Right renal cortex interstitium (tissue), 3 donors: ENCODE measurements around the gene RGL1. TPM values are rescaled to one million over a fixed set of nuclear protein-coding genes. Genes with fewer than 3 reads are reported as not detected.

Experiments
- DNase-seq, 3 donors: peaks; one replicate each; pipeline ENCODE4 v3.0.0-alpha.2; 2013; ENCODE audit warnings: low read depth in 3 of 3, low spot score in 2 of 3
- polyA plus RNA-seq, 3 donors: library from polyadenylated mRNA; unstranded; fragments of 120-200 nt; gene quantifications; one replicate each; pipeline ENCODE4 v1.2.1, GENCODE V29; 2013; ENCODE audit not compliant: insufficient read length in 3 of 3

RGL1 gene
- polyA plus RNA-seq, 3 donors: 49.9 to 57.2 (median 51.9) TPM

DNA sequence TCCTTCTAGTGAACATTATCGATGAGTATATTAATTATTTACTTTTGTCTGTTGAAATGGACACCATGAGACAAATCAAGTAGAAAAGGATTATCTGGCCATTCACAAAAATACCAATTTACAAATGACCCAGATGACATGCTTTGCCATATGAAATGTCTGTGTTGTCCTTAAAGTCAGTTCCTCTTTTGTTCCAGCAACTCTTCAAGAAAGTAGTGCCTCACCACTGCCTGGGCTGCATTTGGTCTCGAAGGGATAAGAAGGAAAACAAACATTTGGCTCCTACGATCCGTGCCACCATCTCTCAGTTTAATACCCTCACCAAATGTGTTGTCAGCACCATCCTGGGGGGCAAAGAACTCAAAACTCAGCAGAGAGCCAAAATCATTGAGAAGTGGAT, 79.6 kb downstream of the RGL1 start:
- DNase-seq: no peak

DNA sequence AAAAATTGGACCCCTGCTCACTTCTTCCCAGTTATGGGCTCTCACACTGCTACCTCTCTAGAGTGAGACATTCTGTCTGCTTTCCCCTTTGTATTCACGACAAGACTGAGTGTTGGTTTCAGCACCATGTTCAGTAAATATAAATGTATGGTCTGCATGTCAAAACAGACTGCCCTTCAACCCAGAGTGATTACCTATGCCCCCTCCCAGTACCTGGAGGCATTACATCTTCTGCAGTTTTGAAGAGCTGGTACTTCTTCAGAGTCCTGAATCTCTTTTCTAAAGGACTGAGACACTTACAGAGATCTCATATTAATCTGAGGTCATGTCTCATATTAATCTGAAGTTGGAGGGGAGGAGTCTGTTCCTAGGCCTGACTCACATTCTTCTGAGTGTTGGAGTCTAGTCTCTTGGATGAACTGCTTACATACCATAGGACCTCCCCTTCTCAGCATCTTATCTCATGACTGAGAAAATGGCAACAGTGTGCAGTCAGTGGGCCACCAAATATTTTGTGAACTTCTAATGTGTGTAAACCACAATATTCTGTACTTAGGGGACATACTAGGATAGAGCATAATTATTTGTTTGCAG, 80.3 kb downstream of the RGL1 start:
- no peak for DNase-seq

DNA sequence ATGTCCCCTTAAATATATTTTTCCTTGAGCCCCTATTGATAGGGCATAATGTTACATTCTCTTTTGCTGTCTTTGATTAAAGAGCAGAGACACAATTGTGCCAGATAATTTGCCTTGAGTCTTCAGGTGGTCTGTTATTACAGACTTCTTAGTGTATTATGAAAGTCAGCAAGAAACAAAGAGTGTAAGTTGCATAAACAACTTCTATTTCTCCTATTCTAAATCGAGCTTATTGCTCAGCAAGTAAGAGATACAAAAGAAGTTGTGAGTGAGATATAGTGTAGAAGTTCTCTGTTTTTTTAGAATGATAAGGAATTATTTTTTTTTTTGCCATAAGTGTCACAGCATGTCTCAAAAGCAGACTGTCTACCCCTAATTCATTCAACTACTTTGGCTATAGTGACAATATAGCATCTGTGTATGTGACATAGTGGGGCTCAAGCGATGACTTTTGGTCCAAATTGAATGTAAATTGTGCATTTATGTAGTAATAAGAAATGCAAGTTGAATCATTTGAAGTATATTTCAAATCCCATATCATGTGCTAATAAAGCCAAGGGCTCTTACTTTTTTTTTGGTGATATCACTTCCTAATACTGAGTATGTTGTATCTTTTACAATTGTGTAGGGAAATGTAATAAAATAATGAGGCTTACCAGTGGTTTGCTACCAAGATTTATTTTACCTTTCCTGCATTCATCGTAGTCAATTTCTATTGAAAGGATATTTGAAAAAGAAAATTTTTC, 81.3 kb downstream of the RGL1 start:
- no peak for DNase-seq

DNA sequence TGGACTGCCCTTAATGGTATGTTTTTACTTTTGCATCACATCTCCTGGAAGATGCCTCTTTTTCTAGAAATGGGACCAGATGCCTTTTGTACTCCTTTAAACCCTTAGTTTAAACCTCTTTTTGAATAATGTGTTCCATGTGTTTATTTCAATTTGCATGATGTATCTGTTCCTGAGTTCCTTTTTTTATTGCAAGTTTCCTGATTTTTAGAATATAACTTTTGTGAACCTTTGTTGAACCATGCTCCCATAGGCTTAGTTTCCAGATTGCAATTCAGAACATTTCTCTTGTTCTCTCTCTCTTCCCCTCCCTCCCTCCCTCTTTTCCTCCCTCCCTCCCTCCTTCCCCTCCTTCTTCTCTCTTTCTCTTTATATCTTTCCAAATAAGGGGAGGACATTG, 81.9 kb downstream of the RGL1 start:
- DNase-seq: no peak

DNA sequence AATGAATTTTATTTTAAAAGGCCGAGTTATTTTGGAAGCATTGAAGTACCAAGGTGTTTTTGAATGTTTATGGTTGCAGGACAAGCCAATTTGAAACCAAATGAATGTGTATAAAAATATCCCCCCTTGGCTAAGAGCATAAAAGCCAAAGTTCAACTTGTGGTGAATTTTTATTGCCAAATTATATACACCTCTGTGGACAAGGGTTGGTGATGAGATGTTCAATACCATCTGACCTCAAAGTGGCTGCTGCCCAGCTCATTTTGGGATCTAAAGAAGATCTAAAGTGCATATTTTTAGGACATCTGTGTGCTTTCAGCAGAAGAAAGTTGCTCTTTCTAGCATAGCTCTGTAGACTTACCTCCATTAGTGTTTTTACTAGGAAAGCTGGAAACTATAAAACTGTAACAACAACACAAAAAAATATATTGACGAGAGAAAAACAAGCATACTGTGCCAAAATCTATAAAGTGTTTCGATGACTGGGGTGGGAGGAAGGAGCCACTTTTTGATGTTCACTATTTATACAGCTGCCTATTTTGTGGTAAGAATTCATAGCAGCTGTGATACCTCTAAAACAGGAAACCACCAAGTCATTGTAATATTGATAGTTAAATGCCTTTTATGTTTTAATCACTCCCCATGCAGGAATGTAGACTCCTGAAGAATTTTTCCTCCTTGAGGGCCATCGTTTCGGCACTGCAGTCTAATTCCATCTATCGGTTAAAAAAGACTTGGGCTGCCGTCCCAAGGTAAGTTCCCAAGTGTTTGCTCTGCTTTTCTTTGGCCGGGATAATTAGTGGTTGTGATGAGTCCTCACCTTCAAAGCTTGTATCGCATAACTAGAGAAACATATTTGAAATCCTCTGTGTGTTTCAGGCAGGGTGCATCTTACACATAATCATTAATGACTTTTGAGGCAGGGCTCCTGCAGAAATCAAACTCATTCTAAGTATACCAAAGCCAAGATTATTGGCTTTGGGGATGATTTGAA, 83.2 kb downstream of the RGL1 start:
- no peak for DNase-seq

DNA sequence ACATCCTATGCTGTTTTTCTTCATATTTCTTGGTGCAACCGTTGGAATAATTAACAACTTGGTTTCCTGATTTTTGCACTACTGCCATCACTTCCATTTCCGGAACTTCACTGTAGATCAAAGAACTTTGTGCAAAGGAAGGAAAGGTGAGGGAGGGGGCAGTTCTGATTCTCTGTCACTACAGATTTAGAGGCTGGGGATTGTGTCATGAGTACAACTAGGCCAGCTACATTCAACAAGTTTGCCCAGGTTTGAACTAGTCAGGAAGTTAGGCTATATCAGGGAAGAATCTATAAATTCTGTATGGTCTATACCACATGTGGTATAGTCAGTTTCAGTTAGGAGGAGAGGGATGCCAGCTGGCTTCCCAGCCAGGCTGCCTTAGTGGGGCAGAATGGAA, 84.2 kb downstream of the RGL1 start:
- no peak for DNase-seq

DNA sequence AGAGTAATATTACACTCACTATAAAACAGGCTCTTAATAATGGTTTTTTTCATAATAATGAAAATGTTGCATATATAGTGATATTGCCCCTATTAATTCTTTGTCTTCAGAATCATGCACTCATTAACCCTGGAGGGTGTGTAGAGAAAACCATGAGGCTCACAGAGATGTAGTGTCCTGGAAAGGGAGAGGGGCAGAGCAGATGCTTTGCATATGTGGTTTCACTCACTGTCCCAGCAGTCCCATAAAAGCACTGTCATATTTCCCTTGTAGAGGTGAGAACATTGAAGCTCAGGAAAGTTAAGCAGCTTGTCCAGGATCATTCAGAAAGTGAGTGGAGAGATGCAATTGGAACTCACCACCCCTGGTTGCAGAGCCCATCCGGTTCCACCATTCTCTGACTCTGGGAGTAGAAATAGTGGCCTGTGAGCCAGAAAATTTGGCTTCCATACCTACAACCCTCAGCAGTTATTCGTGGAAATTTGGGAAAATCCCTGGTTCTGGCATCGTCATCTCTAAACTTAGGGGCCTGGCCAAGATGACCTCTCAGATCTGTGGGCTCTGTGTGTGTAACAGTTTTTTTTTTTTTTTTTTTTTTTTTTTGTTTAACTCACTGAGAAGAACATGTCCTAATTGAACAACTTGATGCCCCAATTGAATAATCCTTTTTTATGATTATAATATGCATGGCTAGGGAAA, 86.4 kb downstream of the RGL1 start:
- no peak for DNase-seq

DNA sequence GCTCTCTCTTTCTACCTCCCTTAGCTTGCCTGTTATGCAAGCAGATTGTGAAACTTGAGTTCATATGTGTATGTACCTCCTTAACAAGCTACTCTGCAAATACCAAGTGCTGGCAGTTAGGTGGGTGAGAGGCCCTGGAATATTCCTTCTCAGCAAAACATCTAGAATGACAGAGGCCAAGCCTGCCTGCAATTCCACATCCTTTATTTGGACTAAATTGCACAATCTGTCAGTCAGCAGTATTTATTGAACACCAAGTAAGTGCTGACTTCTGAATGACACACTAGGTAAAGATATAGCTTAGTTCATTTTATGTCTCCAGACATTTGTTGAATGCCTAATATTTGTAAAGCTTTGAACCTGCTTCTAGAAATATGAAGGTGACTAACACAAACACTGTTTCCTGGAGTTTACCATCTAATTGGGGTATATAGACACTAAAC, 87.5 kb downstream of the RGL1 start:
- no peak for DNase-seq

DNA sequence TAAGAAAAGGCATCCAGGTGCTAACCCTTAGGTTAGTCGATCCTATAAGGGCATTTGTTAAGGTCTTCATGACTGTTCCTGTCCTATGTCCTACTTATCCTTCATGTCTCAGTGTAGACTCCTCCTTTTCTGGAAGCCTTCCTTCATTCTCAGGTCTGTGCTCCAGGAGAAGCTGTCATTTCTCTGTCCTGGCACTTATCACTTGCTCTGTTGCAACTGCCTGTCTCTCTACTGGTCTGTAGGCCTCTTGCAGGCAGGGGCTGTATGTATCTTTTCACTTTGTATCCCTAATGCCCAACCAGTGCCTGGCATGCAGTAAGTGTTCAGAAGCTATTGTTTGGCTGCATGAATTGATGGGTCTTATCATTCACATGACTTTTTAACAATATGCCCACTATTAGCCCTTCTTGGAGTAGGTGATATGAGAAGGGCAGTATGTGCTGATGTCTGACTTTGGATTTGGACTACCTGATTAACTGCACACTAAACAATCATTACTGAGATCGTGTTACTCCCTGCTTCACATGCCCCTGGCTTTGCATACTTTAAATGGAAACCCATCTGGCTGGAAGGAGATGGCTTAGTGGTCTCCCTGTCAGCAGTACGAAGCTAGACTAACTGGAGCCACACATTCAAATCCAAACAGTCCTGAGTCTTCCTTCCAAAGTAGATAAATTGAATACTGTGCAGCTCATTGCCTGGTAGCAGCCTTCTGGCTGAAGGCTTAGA, 88.8 kb downstream of the RGL1 start:
- no peak for DNase-seq

DNA sequence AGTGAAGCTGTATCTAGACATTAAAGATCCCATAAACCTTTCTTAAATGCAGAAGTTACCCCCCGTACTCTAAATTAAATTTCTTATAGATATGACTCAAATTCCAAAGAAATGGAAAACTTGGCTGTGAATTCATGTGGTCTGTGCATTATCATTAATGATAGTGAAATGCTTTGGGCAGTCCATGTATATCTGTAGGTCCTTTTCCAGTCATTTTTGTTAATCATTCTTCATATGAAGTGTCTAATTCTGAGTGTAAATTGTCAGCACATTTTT, 89.3 kb downstream of the RGL1 start:
- no peak for DNase-seq

DNA sequence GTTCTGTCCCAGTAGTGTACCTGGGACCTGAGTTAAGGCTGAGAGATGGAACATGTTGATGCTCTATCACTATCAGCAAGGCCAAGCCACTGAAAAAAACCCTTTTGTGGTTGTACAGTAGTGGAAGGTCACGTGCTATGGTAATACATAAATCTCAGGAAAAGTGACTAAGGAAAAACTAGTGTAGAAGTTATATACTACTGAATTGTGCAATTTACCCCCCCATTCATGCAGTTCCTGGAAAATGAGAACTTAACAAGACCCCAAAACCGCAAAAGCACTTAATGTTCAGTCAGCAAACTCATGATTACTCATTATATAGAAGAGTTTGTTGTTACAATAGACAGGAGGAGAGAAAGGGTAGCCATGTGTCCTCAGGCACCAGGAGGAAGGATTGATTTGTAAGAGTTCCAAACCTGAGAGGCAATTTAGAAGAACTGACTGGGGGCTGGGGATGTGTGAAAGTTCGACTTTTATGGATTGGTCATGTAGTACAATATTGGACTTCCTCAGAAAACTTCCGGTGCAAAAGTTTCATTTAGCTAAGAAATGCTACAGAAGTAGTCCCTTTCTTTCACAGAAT, 91.6 kb downstream of the RGL1 start:
- no peak for DNase-seq

DNA sequence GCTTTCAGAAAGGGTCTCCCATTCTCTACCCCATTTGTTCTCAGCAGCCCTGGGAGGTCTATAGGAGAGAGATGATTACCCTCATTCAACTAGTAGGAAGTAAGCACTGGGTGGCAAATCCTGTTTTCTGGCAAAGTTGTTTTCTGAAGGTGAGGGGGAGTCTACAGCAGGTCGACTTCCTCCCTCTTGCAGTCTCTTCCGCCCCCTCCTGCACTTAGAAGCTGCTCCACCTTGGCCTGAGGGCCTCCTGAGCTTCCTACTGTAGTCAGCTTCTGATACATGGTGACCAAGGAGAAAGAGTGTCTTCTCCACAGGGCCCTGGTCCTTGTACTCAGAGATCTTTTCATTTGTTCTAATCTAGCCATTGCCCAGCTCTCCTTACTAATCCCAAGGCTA, 93.1 kb downstream of the RGL1 start:
- no peak for DNase-seq

DNA sequence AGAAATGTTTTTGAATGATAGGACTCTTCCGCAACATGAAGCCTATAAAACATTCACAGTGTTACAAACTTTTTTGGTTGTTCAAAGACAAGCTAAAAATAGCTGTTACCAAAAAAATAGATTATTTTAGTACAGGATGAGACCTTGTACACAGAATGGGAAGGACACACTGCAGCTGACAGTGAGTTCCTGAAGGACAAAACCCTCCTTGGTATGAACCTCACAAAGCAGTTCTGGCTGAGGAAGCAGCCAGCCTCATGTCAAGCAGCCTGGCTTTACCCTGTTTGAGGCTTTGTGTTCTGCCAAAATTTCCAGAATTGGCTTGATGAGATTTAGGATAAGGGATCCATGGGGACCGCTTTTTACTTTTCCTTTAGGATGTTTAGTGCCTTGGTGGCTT, 93.7 kb downstream of the RGL1 start:
- DNase-seq: no peak

DNA sequence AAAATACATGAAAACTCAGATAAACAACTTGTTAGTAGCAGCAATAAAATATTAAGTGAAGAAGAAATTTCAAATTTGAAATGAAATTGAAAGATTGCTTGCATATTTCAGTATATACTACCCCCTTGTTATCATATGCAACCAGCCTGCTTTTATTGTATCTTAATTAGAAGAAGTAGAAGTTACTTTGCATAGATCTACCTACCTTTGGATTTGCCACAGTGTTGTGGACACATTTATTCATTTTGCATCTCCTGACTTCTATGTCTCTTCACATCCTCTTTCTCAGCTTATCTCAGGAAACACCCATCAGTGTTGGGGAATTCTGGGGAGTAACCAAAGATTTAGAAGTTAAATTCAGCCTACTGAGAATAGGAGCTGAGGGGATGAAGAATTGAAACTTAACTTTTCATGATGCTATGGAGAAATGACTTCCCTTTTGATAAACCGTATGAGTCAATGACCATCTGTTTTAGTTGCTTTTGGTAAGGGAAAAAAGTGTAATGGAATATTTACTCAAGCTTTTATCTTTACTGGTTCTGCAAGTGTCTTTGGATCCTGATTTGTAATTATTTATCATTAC, 96.9 kb downstream of the RGL1 start:
- DNase-seq: no peak

DNA sequence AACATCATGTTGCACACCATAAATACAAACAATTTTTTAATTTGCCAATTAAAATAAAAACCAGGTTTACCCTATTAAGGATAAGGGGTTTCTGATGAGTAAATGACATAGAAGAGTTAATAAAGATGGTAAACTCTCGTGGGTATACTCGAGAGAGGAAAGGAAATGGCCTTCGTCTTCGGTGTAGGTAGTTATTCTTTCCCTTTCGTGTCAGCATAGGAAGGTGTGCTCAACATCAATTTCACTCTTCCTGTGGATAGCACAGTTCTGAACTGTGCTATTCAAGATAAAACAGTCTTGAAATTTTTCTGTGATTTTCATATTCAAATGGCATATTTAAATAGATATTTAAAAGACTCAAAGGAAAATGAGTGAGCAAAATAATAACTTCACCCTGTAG, 98.2 kb downstream of the RGL1 start:
- no peak for DNase-seq

DNA sequence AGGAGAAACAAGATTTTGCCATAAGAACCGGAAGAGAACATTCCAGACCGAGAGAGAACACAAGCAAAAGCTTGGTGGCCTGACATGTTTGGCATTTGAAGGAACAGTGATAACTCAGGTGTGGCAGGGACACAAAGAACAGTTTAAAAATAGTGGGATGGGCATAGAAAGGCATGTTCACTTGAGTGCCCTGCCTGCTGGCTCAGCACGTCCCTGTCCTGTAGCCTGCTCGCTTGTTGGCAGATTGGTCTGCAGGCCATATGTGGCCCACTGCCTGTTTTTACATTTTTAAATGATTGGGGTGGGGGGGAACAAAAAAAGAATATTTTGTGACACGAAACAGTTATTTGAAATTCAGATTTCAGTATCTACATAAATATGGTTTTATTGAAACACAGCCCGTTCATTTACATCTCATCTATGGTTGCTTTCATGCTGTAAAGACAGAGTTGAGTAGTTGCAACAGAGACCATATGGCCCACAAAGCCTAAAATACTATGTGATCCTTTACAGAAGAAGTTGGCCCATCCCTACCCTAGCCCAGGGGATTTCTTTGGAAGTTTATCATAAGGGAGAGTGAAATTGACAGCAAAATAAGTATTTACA, 100.7 kb downstream of the RGL1 start:
- no peak for DNase-seq

DNA sequence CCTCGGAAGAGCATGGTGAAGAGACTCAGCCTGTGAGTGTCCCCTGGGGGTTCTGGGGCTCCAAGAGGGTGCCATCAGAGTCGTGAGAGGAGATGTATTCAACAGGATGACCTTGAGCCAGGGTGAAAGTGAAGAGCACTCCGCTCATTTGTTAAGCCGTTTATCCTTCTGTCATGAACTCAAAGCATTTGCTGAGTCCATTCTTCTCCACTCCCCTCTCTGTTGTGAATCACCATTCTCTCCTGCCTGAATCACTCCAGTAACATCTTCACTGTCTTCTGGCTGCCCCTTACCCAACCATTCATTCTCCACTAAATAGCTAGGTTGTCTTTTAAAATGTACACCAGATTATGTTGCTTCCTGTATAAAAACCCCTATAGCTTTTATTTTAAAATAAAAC, 102.2 kb downstream of the RGL1 start:
- DNase-seq: no peak

DNA sequence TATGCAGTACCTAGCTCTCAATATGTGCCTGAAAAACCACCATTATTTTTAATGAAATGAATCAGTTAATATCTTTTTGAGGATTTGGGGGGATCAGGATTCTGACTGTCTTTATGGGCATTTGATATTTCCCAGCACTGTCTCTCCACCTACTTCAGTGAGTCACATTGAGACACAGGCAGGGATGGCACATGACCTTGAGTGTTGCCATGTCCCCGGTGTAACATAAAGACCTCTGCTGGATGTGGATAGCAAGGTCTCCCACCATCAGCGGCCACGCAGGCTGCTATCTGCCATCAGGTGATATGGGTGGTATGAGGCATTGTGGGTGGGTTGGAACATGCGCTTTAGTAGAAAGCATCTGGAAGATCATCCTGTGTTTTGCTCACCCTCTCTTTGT, 103.2 kb downstream of the RGL1 start:
- no peak for DNase-seq

DNA sequence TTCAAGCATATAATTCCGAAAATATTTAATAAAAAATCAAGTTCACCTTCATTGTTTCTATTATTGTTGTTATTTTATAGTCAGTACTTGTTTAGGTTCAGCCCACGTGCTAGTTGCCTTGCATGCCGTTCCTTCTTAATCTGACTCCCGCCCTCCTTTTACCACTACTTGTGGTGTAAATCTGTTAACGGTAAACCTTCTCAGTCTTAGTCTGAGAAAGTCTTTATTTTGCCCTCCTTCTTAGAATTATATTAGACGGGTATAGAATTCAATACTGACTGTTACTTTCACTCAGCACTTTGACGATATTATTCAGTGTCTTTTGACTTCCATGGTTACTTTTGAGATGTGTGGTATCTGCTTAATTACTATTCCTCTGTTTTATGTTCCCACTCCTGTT, 104.8 kb downstream of the RGL1 start:
- no peak for DNase-seq
